Measurements from ENCODE around the gene ESRRG. TPM values are rescaled to one million over a fixed set of nuclear protein-coding genes. Genes with fewer than 3 reads are reported as not detected.

ESRRG gene
- total RNA-seq, 2 donors from 2014 or later: 5.1 to 6.7 TPM

DNA sequence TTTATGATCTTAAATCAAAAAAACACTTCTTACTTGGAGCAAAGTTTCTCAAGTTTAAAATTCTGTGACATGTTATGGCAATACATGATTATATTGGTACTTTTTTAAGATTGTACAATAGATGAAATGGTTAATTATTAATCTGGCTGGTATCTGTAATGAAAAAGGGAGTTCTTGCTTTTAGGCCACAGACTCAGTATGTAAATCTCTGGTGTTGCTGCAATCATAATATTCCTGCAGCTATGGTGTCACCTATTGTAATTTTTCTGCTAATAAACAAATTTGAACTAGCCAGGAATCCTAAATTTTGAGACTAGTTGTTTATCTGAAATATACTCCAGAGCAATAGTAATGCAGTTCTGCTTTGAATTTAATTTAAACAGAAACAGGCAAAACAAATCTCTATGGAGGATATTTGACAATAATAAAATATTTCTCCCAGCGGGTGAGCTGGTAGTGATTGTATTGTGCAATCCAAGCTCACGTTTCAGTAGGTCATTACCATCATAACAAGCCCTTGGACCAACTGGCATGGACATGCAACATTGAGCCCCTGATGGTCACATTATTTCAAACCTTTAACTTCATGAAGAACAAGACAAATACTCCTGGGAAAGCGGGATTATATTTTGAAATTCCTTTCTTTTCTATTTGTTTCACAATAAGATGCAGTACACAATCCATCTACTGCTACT lies 222.8 kb downstream of the ESRRG start:
- H3K4me3 Mint-ChIP-seq: no peak overlapping the region
- no peaks in the 10 kb centered on the region for H3K36me3 ChIP-seq (ENCODE audit: control insufficient read depth, insufficient read depth, low read length)
- TF ChIP-seq, protein P1, sequence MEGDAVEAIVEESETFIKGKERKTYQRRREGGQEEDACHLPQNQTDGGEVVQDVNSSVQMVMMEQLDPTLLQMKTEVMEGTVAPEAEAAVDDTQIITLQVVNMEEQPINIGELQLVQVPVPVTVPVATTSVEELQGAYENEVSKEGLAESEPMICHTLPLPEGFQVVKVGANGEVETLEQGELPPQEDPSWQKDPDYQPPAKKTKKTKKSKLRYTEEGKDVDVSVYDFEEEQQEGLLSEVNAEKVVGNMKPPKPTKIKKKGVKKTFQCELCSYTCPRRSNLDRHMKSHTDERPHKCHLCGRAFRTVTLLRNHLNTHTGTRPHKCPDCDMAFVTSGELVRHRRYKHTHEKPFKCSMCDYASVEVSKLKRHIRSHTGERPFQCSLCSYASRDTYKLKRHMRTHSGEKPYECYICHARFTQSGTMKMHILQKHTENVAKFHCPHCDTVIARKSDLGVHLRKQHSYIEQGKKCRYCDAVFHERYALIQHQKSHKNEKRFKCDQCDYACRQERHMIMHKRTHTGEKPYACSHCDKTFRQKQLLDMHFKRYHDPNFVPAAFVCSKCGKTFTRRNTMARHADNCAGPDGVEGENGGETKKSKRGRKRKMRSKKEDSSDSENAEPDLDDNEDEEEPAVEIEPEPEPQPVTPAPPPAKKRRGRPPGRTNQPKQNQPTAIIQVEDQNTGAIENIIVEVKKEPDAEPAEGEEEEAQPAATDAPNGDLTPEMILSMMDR (conservative IDR thresholded peaks at IDR 0.05): no peak
- no peaks in the 10 kb centered on the region for H3K27me3 ChIP-seq (ENCODE audit: control insufficient read depth, insufficient read depth, low read length, poor library complexity, severe bottlenecking)
- H3K36me3 Mint-ChIP-seq (ENCODE audit: low read depth): no peaks in the 10 kb centered on the region
- H3K9me3 ChIP-seq (ENCODE audit: control insufficient read depth, low read length): no peaks in the 10 kb centered on the region
- H3K9me3 Mint-ChIP-seq: no peaks in the 10 kb centered on the region
- DNase-seq: no peak
- H3K4me1 ChIP-seq (ENCODE audit: control insufficient read depth, insufficient read depth, low read length): no peaks in the 10 kb centered on the region
- H3K27ac Mint-ChIP-seq: no peak overlapping the region
- H3K27ac ChIP-seq (ENCODE audit: low read depth, low read length): no peak overlapping the region
- H3K4me1 Mint-ChIP-seq: peaks cover 17% of the 10 kb centered on the region
- H3K4me3 ChIP-seq (ENCODE audit: low read length): no peak overlapping the region
- no peak overlapping the region for H3K9ac ChIP-seq (ENCODE audit: extremely low read depth, low read length, poor library complexity, severe bottlenecking)
- 82 to 92% methylated on average over 2 to 3 of the region's 3 CpGs for WGBS, 2 experiments (ENCODE audit: insufficient coverage in 1 of 2, insufficient read length in 1 of 2)
- H3K27me3 Mint-ChIP-seq (ENCODE audit: insufficient read depth): no peaks in the 10 kb centered on the region

DNA sequence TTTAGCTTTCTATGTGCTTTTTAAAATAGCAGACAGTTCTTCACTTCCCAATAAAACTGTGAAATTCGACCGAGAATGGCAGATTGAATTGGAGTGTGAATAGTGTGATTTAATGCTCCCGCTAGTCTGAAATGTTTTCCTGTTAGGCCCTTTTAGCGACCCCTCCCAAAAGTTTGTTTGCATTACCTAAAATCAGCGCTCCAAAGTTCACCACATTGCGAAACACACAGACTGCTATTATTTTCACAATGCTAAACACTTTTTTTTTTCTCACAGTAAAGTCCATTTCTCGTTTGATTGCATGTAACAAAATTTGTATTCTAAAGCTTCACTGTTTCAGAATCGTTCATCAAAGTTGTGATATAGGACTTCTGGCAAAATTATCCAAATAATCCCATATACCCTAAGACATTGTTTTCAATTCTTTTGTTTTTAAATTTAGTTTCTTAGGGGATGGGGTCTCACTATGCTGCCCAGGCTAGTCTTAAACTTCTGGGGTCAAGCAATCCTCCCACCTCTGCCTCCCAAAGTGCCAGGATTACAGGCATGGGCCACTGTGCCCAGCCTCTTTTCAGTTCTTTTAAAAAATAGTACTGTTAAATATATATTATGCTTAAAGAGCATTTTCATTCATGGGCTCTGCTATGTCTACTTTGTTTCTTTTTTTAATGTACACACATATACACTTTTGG lies 223.5 kb downstream of the ESRRG start:
- Mint-ChIP-seq H3K27me3 (ENCODE audit: insufficient read depth) (no peaks in the 10 kb centered on the region), H3K36me3 (ENCODE audit: low read depth) (no peaks in the 10 kb centered on the region), H3K4me3 (no peak overlapping the region), H3K4me1 (peaks cover 17% of the 10 kb centered on the region), H3K9me3 (peaks cover 2% of the 10 kb centered on the region), H3K27ac (no peak overlapping the region)
- Histone ChIP-seq H3K27me3 (ENCODE audit: control insufficient read depth, insufficient read depth, low read length, poor library complexity, severe bottlenecking) (no peaks in the 10 kb centered on the region), H3K27ac (ENCODE audit: low read depth, low read length) (no peak overlapping the region), H3K4me1 (ENCODE audit: control insufficient read depth, insufficient read depth, low read length) (no peaks in the 10 kb centered on the region), H3K9ac (ENCODE audit: extremely low read depth, low read length, poor library complexity, severe bottlenecking) (no peak overlapping the region), H3K4me3 (ENCODE audit: low read length) (no peak overlapping the region), H3K9me3 (ENCODE audit: control insufficient read depth, low read length) (peaks cover 6% of the 10 kb centered on the region), H3K36me3 (ENCODE audit: control insufficient read depth, insufficient read depth, low read length) (no peaks in the 10 kb centered on the region)
- 85 to 86% methylated on average over 5 to 8 of the region's 8 CpGs for WGBS, 2 experiments (ENCODE audit: insufficient coverage in 1 of 2, insufficient read length in 1 of 2)
- TF ChIP-seq, protein P1 (conservative IDR thresholded peaks at IDR 0.05): no peak
- no peak for DNase-seq

DNA sequence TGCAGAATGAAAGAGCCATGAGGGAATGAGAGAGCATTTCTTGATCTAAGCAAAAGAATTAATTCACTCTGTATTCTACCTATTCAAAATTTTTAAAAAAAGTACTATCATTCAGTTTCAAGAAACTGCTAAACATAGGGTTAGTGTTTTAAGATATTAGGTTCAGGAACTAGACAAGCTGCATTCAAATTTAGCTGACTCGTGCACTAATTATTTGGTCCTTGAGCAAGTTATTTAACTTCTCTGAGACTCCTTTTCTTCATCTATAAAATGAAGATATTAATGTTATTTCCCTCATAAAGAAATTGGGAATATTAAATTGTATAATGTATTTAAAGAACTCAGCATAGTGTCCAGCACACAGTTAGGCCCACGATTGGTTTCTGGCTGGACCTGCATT lies 225.0 kb downstream of the ESRRG start:
- Mint-ChIP-seq H3K27me3 (ENCODE audit: insufficient read depth) (no peaks in the 10 kb centered on the region), H3K9me3 (peaks cover 14% of the 10 kb centered on the region), H3K4me1 (peaks cover 17% of the 10 kb centered on the region), H3K36me3 (ENCODE audit: low read depth) (no peaks in the 10 kb centered on the region), H3K4me3 (no peak overlapping the region), H3K27ac (no peak overlapping the region)
- TF ChIP-seq, protein P1 (conservative IDR thresholded peaks at IDR 0.05): no peak
- H3K4me3 ChIP-seq (ENCODE audit: low read length): no peak overlapping the region
- no peaks in the 10 kb centered on the region for H3K27me3 ChIP-seq (ENCODE audit: control insufficient read depth, insufficient read depth, low read length, poor library complexity, severe bottlenecking)
- H3K36me3 ChIP-seq (ENCODE audit: control insufficient read depth, insufficient read depth, low read length): no peaks in the 10 kb centered on the region
- DNase-seq: no peak
- WGBS, 2 experiments (ENCODE audit: insufficient coverage in 1 of 2, insufficient read length in 1 of 2): 87% methylated on average over 2 of the region's 2 CpGs; no CpG with 5 or more reads in 1 of the 2 experiments
- H3K4me1 ChIP-seq (ENCODE audit: control insufficient read depth, insufficient read depth, low read length): no peaks in the 10 kb centered on the region
- H3K9ac ChIP-seq (ENCODE audit: extremely low read depth, low read length, poor library complexity, severe bottlenecking): no peak overlapping the region
- peaks cover 10% of the 10 kb centered on the region for H3K9me3 ChIP-seq (ENCODE audit: control insufficient read depth, low read length)
- H3K27ac ChIP-seq (ENCODE audit: low read depth, low read length): no peak overlapping the region

Data from endodermal cell (in vitro differentiated cells).